OCI-LY3 (cell line): ENCODE data around the gene INF2.
A peak's percentile ranks its signal among the peaks of the same experiment; 100 is the strongest.

Experiments
- H2AFZ ChIP-seq: fragments of 200-600, 300-600 bp; shearing (Covaris generic); 2 replicates; pipeline ENCODE4 v1.6.0; 2014; ENCODE audit warnings: antibody characterized with exemption, low read depth, low read length
- H3K27ac ChIP-seq: fragments of 200-600, 300-600 bp; sonication (generic); 2 replicates; pipeline ENCODE4 v1.5.1; 2014; ENCODE audit warnings: mild to moderate bottlenecking, low read length, moderate library complexity, mixed read lengths
- H3K27me3 ChIP-seq: fragments of 200-600, 300-600 bp; sonication (generic); 2 replicates; pipeline ENCODE4 v1.6.1; 2014; ENCODE audit warnings: low read depth, low read length, mixed read lengths
- H3K36me3 ChIP-seq: fragments of 200-600, 300-600 bp; sonication (generic); replicated peaks from 2 replicates; pipeline ENCODE3; 2014; ENCODE audit warnings: low read depth, low read length, mixed read lengths
- H3K4me1 ChIP-seq: fragments of 300-600, 200-600 bp; sonication (generic); 2 replicates; pipeline ENCODE4 v1.6.1; 2014; ENCODE audit warnings: low read length, mixed read lengths
- H3K4me2 ChIP-seq: fragments of 200-600, 300-600 bp; sonication (generic); 2 replicates; pipeline ENCODE4 v1.6.1; 2014; ENCODE audit warnings: low read length, mixed read lengths
- H3K4me3 ChIP-seq: fragments of 300-600, 200-600 bp; sonication (generic); 2 replicates; pipeline ENCODE4 v1.5.1; 2014; ENCODE audit warnings: antibody characterized with exemption, mild to moderate bottlenecking, low read length, moderate library complexity
- H3K79me2 ChIP-seq: fragments of 300-600, 200-600 bp; shearing (Covaris generic); 2 replicates; pipeline ENCODE4 v1.6.1; 2014; ENCODE audit warnings: mild to moderate bottlenecking, low read length, mixed read lengths
- H3K9ac ChIP-seq: fragments of 300-600, 200-600 bp; shearing (Covaris generic); 2 replicates; pipeline ENCODE4 v1.6.0; 2014; ENCODE audit warnings: mild to moderate bottlenecking, low read length, moderate library complexity
- H3K9me3 ChIP-seq: fragments of 200-600, 300-600 bp; shearing (Covaris generic); 2 replicates; pipeline ENCODE4 v1.6.1; 2014; ENCODE audit warnings: low read length, mixed read lengths; ENCODE audit not compliant: insufficient read depth
- H4K20me1 ChIP-seq: fragments of 200-600, 300-600 bp; sonication (generic); 2 replicates; pipeline ENCODE4 v1.6.1; 2016; ENCODE audit warnings: low read length, mixed read lengths; ENCODE audit not compliant: insufficient read depth
- CTCF ChIP-seq: fragments of 200-600, 300-600 bp; sonication (generic); IDR thresholded peaks from 2 replicates; pipeline ENCODE4 v1.5.1; 2014; ENCODE audit warnings: antibody characterized with exemption, low read length, low read depth
- EZH2phosphoT487 ChIP-seq: fragments of 200-600 bp; shearing (Covaris generic); IDR thresholded peaks from 2 replicates; pipeline ENCODE4 v1.6.1; 2018; ENCODE audit warnings: antibody characterized with exemption, mixed run types, low read depth

Gene INF2

GRCh38 chr14:104641753-104642539 lies 47.5 kb upstream of the INF2 start:
- no peak for TF ChIP-seq EZH2phosphoT487
- TF ChIP-seq CTCF, result no peak
- Histone ChIP-seq H3K4me2 (no peak overlapping the region), H4K20me1 (no peaks in the 10 kb centered on the region), H2AFZ (peak overlapping the region; percentile 59; the same call in 1 of the 2 replicates), H3K4me1 (peaks cover 9% of the 10 kb centered on the region), H3K27ac (no peak overlapping the region), H3K9me3 (no peaks in the 10 kb centered on the region), H3K79me2 (no peaks in the 10 kb centered on the region), H3K36me3 (peaks cover 4% of the 10 kb centered on the region), H3K4me3 (no peak overlapping the region), H3K9ac (no peak overlapping the region), H3K27me3 (peaks cover 10% of the 10 kb centered on the region; the same call in 1 of the 2 replicates)

- Histone ChIP-seq H3K27me3 (peaks cover 10% of the 10 kb centered on the region; the same call in 1 of the 2 replicates), H3K4me1 (peaks cover 14% of the 10 kb centered on the region), H3K4me3 (no peak overlapping the region), H3K9ac (no peak overlapping the region), H4K20me1 (no peaks in the 10 kb centered on the region), H3K4me2 (no peak overlapping the region), H3K27ac (no peak overlapping the region), H3K9me3 (no peaks in the 10 kb centered on the region), H3K36me3 (peaks cover 4% of the 10 kb centered on the region), H3K79me2 (no peaks in the 10 kb centered on the region), H2AFZ (no peak overlapping the region)
- TF ChIP-seq CTCF, result no peak
- TF ChIP-seq EZH2phosphoT487, result no peak
These were observed 46.9 kb upstream of the INF2 start for GRCh38 chr14:104642540-104642868.

- Histone ChIP-seq H3K9me3 (no peaks in the 10 kb centered on the region), H3K4me1 (peaks cover 22% of the 10 kb centered on the region)
These were observed 46.1 kb upstream of the INF2 start for GRCh38 chr14:104643306-104643705.

More at GRCh38 chr14:104643306-104643705, 46.1 kb upstream of the INF2 start:
- H3K36me3 ChIP-seq, result peaks cover 4% of the 10 kb centered on the region
- H3K27ac ChIP-seq, result no peak overlapping the region
- H3K79me2 ChIP-seq, result no peaks in the 10 kb centered on the region
- H2AFZ ChIP-seq, result no peak overlapping the region
- no peak for TF ChIP-seq EZH2phosphoT487
- no peak for TF ChIP-seq CTCF
- no peaks in the 10 kb centered on the region for H4K20me1 ChIP-seq
- H3K4me2 ChIP-seq, result no peak overlapping the region
- no peak overlapping the region for H3K9ac ChIP-seq
- H3K27me3 ChIP-seq, result peaks cover 6% of the 10 kb centered on the region; the same call in 1 of the 2 replicates
- no peak overlapping the region for H3K4me3 ChIP-seq
